Hepatocyte (in vitro differentiated cells): Measurements from ENCODE around the gene WDHD1. TPM values are rescaled to one million over a fixed set of nuclear protein-coding genes. Genes with fewer than 3 reads are reported as not detected.
"Not testable (repeated sequence)": the region's sequence is repeated elsewhere in the genome, so short reads cannot be mapped to it uniquely, and the experiment has no call there.

Experiments used
- DNase-seq: peaks from one replicate; pipeline ENCODE4 v3.0.0-alpha.2; 2016; ENCODE audit warnings: low spot score
- H2AFZ ChIP-seq: fragments of 200-600 bp; sonication (generic); 2 replicates; pipeline ENCODE4 v1.6.0; 2016; ENCODE audit warnings: antibody characterized with exemption, mild to moderate bottlenecking
- H3K27ac ChIP-seq: fragments of 200-600 bp; sonication (generic); 2 replicates; pipeline ENCODE4 v1.5.1; 2016; ENCODE audit warnings: mild to moderate bottlenecking
- H3K27me3 ChIP-seq: fragments of 200-600 bp; sonication (generic); 2 replicates; pipeline ENCODE4 v1.6.1; 2016
- H3K36me3 ChIP-seq: fragments of 200-600 bp; sonication (generic); replicated peaks from 2 replicates; pipeline ENCODE4 v1.5.1; 2016; ENCODE audit warnings: low read depth; ENCODE audit not compliant: insufficient read depth
- H3K4me1 ChIP-seq: fragments of 200-600 bp; sonication (generic); 2 replicates; pipeline ENCODE4 v1.5.1; 2016; ENCODE audit warnings: mild to moderate bottlenecking, moderate library complexity; ENCODE audit not compliant: insufficient read depth
- H3K4me2 ChIP-seq: fragments of 200-600 bp; sonication (generic); 2 replicates; pipeline ENCODE4 v1.6.0; 2016
- H3K4me3 ChIP-seq: fragments of 200-600 bp; sonication (generic); 2 replicates; pipeline ENCODE4 v1.5.1; 2016; ENCODE audit warnings: mild to moderate bottlenecking
- H3K79me2 ChIP-seq: fragments of 200-600 bp; sonication (generic); 2 replicates; pipeline ENCODE4 v1.6.0; 2017; ENCODE audit warnings: mild to moderate bottlenecking
- H3K9me2 ChIP-seq: fragments of 200-600 bp; sonication (generic); replicated peaks from 2 replicates; pipeline ENCODE4 v1.6.0; 2017; ENCODE audit warnings: mild to moderate bottlenecking; ENCODE audit not compliant: insufficient read depth
- H3K9me3 ChIP-seq: fragments of 200-600 bp; sonication (generic); 2 replicates; pipeline ENCODE4 v1.5.1; 2016; ENCODE audit warnings: low read depth, mild to moderate bottlenecking
- H4K20me1 ChIP-seq: fragments of 200-600 bp; sonication (generic); 2 replicates; pipeline ENCODE4 v1.6.0; 2016; ENCODE audit warnings: mild to moderate bottlenecking; ENCODE audit not compliant: insufficient read depth, poor library complexity, severe bottlenecking
- EZH2 ChIP-seq: fragments of 200-600 bp; sonication (generic); IDR thresholded peaks from 2 replicates; pipeline ENCODE4 v1.6.1; 2016; ENCODE audit warnings: antibody characterized with exemption, mild to moderate bottlenecking, borderline replicate concordance
- EZH2phosphoT487 ChIP-seq: fragments of 200-600 bp; sonication (generic); IDR thresholded peaks from one replicate; pipeline ENCODE4 v1.6.1; 2018; ENCODE audit warnings: antibody characterized with exemption, mild to moderate bottlenecking, low read depth, moderate library complexity; ENCODE audit not compliant: unreplicated experiment, severe bottlenecking
- WGBS: methylation state at CpG from one replicate; pipeline ENCODE4 v1.1.6; 2016; ENCODE audit warnings: low lambda C conversion rate; ENCODE audit errors: missing lambda C conversion rate; 5-methylcytosine and 5-hydroxymethylcytosine counted together
- polyA plus RNA-seq: library from polyadenylated mRNA; unstranded; fragments of >200 nt; fragmentation: Nextera tagmentation; extraction: Ambion mirVana; gene quantifications from 2 replicates; pipeline ENCODE4 v1.2.1, GENCODE V29; 2016
- total RNA-seq: library from RNA; depleted of rRNA; stranded (reverse); fragments of >200 nt; gene quantifications from 2 replicates; pipeline ENCODE4 v1.2.3, GENCODE V29; 2014
- TF ChIP-seq, protein P1 (sequence below): fragments of 200-600 bp; sonication (generic); IDR thresholded peaks from 2 replicates; pipeline ENCODE4 v1.5.1; 2016; ENCODE audit warnings: antibody characterized with exemption, mild to moderate bottlenecking; ENCODE audit not compliant: poor library complexity

WDHD1 gene
- total and polyA plus RNA-seq, 2 experiments from 2014 or later = 4.1 to 5.9 TPM

- Histone ChIP-seq H2AFZ (no peak overlapping the region), H3K27ac (no peak overlapping the region), H3K4me2 (no peak overlapping the region), H3K4me3 (no peak overlapping the region), H4K20me1 (no peaks in the 10 kb centered on the region), H3K4me1 (no peaks in the 10 kb centered on the region), H3K27me3 (no peaks in the 10 kb centered on the region), H3K9me2 (no peaks in the 10 kb centered on the region), H3K79me2 (no peaks in the 10 kb centered on the region), H3K36me3 (no peaks in the 10 kb centered on the region), H3K9me3 (no peaks in the 10 kb centered on the region)
- no peak for DNase-seq
- TF ChIP-seq, protein P1, sequence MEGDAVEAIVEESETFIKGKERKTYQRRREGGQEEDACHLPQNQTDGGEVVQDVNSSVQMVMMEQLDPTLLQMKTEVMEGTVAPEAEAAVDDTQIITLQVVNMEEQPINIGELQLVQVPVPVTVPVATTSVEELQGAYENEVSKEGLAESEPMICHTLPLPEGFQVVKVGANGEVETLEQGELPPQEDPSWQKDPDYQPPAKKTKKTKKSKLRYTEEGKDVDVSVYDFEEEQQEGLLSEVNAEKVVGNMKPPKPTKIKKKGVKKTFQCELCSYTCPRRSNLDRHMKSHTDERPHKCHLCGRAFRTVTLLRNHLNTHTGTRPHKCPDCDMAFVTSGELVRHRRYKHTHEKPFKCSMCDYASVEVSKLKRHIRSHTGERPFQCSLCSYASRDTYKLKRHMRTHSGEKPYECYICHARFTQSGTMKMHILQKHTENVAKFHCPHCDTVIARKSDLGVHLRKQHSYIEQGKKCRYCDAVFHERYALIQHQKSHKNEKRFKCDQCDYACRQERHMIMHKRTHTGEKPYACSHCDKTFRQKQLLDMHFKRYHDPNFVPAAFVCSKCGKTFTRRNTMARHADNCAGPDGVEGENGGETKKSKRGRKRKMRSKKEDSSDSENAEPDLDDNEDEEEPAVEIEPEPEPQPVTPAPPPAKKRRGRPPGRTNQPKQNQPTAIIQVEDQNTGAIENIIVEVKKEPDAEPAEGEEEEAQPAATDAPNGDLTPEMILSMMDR = no peak
- TF ChIP-seq EZH2phosphoT487 (no peak), EZH2 (no peak)
Measured at GRCh38 chr14:54928216-54928615, 98.7 kb downstream of the WDHD1 start.

GRCh38 chr14:54927551-54927950, 99.3 kb downstream of the WDHD1 start:
- TF ChIP-seq EZH2phosphoT487 (no peak), EZH2 (no peak)
- TF ChIP-seq, protein P1 = no peak
- Histone ChIP-seq H3K9me2 (no peaks in the 10 kb centered on the region), H3K27me3 (no peaks in the 10 kb centered on the region), H3K79me2 (no peaks in the 10 kb centered on the region), H3K36me3 (no peaks in the 10 kb centered on the region), H4K20me1 (no peaks in the 10 kb centered on the region), H3K4me3 (no peak overlapping the region), H3K4me2 (no peak overlapping the region), H3K27ac (no peak overlapping the region), H2AFZ (no peak overlapping the region), H3K4me1 (no peaks in the 10 kb centered on the region), H3K9me3 (no peaks in the 10 kb centered on the region)
- 97% methylated on average over 1 of the region's 1 CpG for WGBS
- no peak for DNase-seq

DNA sequence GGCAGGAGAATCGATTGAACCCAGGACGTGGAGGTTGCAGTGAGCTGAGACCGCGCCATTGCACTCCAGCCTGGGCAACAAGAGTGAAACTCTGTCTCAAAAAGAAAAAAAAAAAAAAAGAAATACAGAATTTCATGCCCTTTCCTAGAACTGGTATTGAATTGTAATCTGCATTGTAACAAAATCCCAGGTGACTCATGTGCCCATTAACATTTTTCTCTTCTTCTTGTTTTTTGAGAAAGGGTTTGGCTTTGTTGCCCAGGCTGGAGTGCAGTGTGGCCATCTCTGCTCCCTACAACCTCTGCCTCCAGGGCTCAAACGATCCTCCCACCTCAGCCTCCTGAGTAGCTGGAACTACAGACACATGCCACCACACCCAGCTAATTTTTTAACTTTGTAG, 100.3 kb downstream of the WDHD1 start:
- not testable (repeated sequence) for H3K36me3 ChIP-seq, H2AFZ ChIP-seq, H4K20me1 ChIP-seq, H3K79me2 ChIP-seq, H3K4me1 ChIP-seq, H3K9me3 ChIP-seq, H3K4me3 ChIP-seq, DNase-seq, H3K27ac ChIP-seq, H3K9me2 ChIP-seq, H3K27me3 ChIP-seq, H3K4me2 ChIP-seq
- WGBS = 97% methylated on average over 5 of the region's 5 CpGs

DNA sequence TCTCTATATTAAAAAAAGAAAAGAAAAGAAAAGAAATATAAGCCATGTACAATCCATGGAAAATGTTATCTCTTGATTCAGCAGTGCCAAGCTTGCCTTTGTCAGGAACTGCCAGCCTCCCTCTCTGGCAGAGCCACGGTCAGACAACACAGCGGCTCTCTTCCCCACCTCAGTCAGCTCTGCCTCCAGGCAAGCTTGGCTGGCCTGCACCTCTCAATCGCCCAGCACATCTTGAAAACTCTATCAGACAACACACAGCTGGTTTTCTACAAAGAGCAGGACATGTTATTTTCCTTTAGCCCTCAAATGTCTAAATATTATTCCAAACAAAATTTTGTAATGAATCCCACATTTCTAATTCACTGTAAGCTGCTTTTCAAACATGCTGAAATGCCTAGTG, 104.3 kb downstream of the WDHD1 start:
- DNase-seq = peak; percentile 13

More for the DNA sequence above, 104.3 kb downstream of the WDHD1 start:
- Histone ChIP-seq H3K36me3 (no peaks in the 10 kb centered on the region), H4K20me1 (no peaks in the 10 kb centered on the region), H3K9me2 (no peaks in the 10 kb centered on the region), H3K4me1 (no peaks in the 10 kb centered on the region), H3K9me3 (no peaks in the 10 kb centered on the region), H2AFZ (no peak overlapping the region), H3K79me2 (no peaks in the 10 kb centered on the region), H3K4me3 (no peak overlapping the region), H3K4me2 (no peak overlapping the region), H3K27ac (no peak overlapping the region), H3K27me3 (no peaks in the 10 kb centered on the region)
- 52% methylated on average over 3 of the region's 3 CpGs for WGBS
- TF ChIP-seq, protein P1 = no peak
- no peak for TF ChIP-seq EZH2
- TF ChIP-seq EZH2phosphoT487 = no peak
